ENCODE measurements around the gene ZNF311. TPM values are rescaled to one million over a fixed set of nuclear protein-coding genes. Genes with fewer than 3 reads are reported as not detected.

ZNF311 gene
- total and polyA plus RNA-seq, 8 donors, result 0.19 to 1.2 (median 0.47) TPM

- peak; percentile 92 to 98 (median 96) for ATAC-seq
- intact Hi-C loops (cut with DNase I), result loop anchor here in 2 of 3 donors (10.0 kb wide), 3 partner anchors 182 to 352 kb away; no protein-coding TSS in a partner anchor
- H3K36me3 ChIP-seq, result no peaks in the 10 kb centered on the region
- peaks cover 0 to 14% (median 0%) of the 10 kb centered on the region in 4 donors for H3K27me3 ChIP-seq
- WGBS, 2 donors, result 1 to 2% methylated on average over 41 of the region's 41 CpGs
- peak; percentile 55 to 88 (median 78) for TF ChIP-seq CTCF (IDR thresholded peaks at IDR 0.05)
- H3K4me1 ChIP-seq, result no peaks in the 10 kb centered on the region
- no peak for FAIRE-seq
- no peak overlapping the region for H3K27ac ChIP-seq
- H3K4me3 ChIP-seq, result peak overlapping the region in 3 of 4 donors; percentile 13 to 44 (median 26)
- H3K9me3 ChIP-seq, result no peaks in the 10 kb centered on the region
- DNase-seq, result peak; percentile 56 to 87 (median 70)
Observed at GRCh38 chr6:29016559-29017427, 11.7 kb upstream of the ZNF311 start.

- intact Hi-C loops (cut with DNase I), result loop anchor here in 2 of 3 donors (5.0 to 10.0 kb wide), 4 partner anchors 178 to 350 kb away; no protein-coding TSS in a partner anchor
- no peak for ATAC-seq
- TF ChIP-seq CTCF (IDR thresholded peaks at IDR 0.05), result no peak
- Histone ChIP-seq H3K27me3 (peaks cover 0 to 11% (median 0%) of the 10 kb centered on the region in 4 donors), H3K4me1 (no peaks in the 10 kb centered on the region), H3K27ac (no peak overlapping the region), H3K4me3 (no peak overlapping the region), H3K36me3 (no peaks in the 10 kb centered on the region), H3K9me3 (no peaks in the 10 kb centered on the region)
- no peak for FAIRE-seq
- 43 to 47% methylated on average over 74 to 79 of the region's 79 CpGs for WGBS, 2 donors
- DNase-seq, result peak in 2 of 6 donors; percentile 16 to 62
Observed at GRCh38 chr6:29014729-29015608, 9.9 kb upstream of the ZNF311 start.

- Histone ChIP-seq H3K4me3 (peak overlapping the region in 2 of 4 donors; percentile 7 to 37), H3K27ac (no peak overlapping the region), H3K4me1 (no peaks in the 10 kb centered on the region), H3K36me3 (no peaks in the 10 kb centered on the region), H3K27me3 (peaks cover 0 to 21% (median 0%) of the 10 kb centered on the region in 4 donors), H3K9me3 (no peaks in the 10 kb centered on the region)
- DNase-seq (peak in 2 of 6 donors; percentile 13 to 31), ATAC-seq (peak in 3 of 4 donors; percentile 68 to 73 (median 70)), FAIRE-seq (no peak)
- TF ChIP-seq CTCF (IDR thresholded peaks at IDR 0.05), result no peak
- WGBS, 2 donors, result 2 to 3% methylated on average over 30 of the region's 30 CpGs
- intact Hi-C loops (cut with DNase I), result loop anchor here in 2 of 3 donors (5.0 to 10.0 kb wide), 4 partner anchors 174 to 347 kb away; no protein-coding TSS in a partner anchor
Observed at GRCh38 chr6:29011276-29011734, 6.2 kb upstream of the ZNF311 start.

GRCh38 chr6:29009358-29009757, 4.2 kb upstream of the ZNF311 start:
- Histone ChIP-seq H3K9me3 (no peaks in the 10 kb centered on the region), H3K27me3 (peaks cover 0 to 21% (median 0%) of the 10 kb centered on the region in 4 donors), H3K27ac (no peak overlapping the region), H3K4me1 (peaks cover 0 to 4% (median 3%) of the 10 kb centered on the region in 3 donors), H3K36me3 (no peaks in the 10 kb centered on the region), H3K4me3 (no peak overlapping the region)
- WGBS, 2 donors, result 13 to 16% methylated on average over 1 of the region's 1 CpG
- FAIRE-seq (no peak), ATAC-seq (no peak), DNase-seq (no peak)
- TF ChIP-seq CTCF (IDR thresholded peaks at IDR 0.05), result no peak
- intact Hi-C loops (cut with DNase I), result no loop called here
